ENCODE data around the gene IGFBP5.

Gene IGFBP5

DNA sequence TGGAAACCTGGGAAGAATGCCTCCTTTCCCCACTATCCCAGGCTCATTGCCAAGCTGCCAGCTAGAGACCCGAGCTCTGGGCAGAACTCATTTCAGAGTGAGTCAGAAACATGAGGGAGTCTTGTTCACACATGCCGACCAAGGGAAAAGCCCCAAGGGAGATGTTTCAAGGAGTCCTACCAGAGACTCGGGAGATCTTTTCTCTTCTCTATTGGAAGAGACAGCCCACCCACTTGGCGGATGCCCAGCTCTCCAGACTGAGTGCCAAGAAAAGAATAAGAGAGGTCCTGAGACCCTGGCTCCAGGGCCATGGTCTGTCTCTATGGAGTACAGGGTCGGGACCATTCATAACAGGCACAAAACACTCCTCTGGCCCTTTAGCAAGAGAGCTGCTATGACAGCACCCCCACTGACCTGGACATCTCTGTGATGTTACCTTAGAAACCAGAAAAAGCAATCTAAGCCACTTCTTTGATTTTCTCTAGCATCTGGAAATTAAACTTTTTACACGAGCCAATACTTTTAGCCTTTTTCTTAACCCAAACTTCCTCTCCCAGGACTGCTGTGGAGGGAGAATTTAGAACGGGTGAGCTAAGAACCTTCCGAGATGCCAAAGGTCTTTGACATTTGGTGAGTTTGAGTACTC, 18.5 kb upstream of the IGFBP5 start:
- peaks cover 57% of the 10 kb centered on the region for H3K4me1 ChIP-seq (ENCODE audit: control insufficient read depth, insufficient read depth, low read length)
- H3K9me3 ChIP-seq (ENCODE audit: control insufficient read depth, low read length): peaks cover 8% of the 10 kb centered on the region
- no peaks in the 10 kb centered on the region for H3K27me3 ChIP-seq (replicated peaks; ENCODE audit: control insufficient read depth, insufficient read depth, low read length)
- H3K4me3 ChIP-seq (ENCODE audit: low read length): peak overlapping the region; percentile 42
- DNase-seq (ENCODE audit: low read depth): peak; percentile 92
- H3K36me3 ChIP-seq (ENCODE audit: control insufficient read depth, insufficient read depth, low read length, severe bottlenecking): no peaks in the 10 kb centered on the region
- no peak overlapping the region for H3K9ac ChIP-seq (ENCODE audit: low read length)

GRCh38 chr2:216711348-216711747, 16.0 kb upstream of the IGFBP5 start:
- H3K9me3 ChIP-seq (ENCODE audit: control insufficient read depth, low read length): peaks cover 8% of the 10 kb centered on the region

GRCh38 chr2:216710551-216711301, 15.4 kb upstream of the IGFBP5 start:
- H3K4me1 ChIP-seq (ENCODE audit: control insufficient read depth, insufficient read depth, low read length): peaks cover 38% of the 10 kb centered on the region
- H3K4me3 ChIP-seq (ENCODE audit: low read length): no peak overlapping the region
- peak overlapping the region; percentile 35 for H3K9ac ChIP-seq (ENCODE audit: low read length)
- H3K27me3 ChIP-seq (replicated peaks; ENCODE audit: control insufficient read depth, insufficient read depth, low read length): no peaks in the 10 kb centered on the region
- H3K9me3 ChIP-seq (ENCODE audit: control insufficient read depth, low read length): peaks cover 8% of the 10 kb centered on the region
- DNase-seq (ENCODE audit: low read depth): no peak
- H3K36me3 ChIP-seq (ENCODE audit: control insufficient read depth, insufficient read depth, low read length, severe bottlenecking): no peaks in the 10 kb centered on the region

More at GRCh38 chr2:216711348-216711747, 16.0 kb upstream of the IGFBP5 start:
- no peak for DNase-seq (ENCODE audit: low read depth)
- no peaks in the 10 kb centered on the region for H3K27me3 ChIP-seq (replicated peaks; ENCODE audit: control insufficient read depth, insufficient read depth, low read length)
- peak overlapping the region; percentile 35 for H3K9ac ChIP-seq (ENCODE audit: low read length)
- no peak overlapping the region for H3K4me3 ChIP-seq (ENCODE audit: low read length)
- peaks cover 45% of the 10 kb centered on the region for H3K4me1 ChIP-seq (ENCODE audit: control insufficient read depth, insufficient read depth, low read length)
- H3K36me3 ChIP-seq (ENCODE audit: control insufficient read depth, insufficient read depth, low read length, severe bottlenecking): no peaks in the 10 kb centered on the region

GRCh38 chr2:216702756-216703155, 7.4 kb upstream of the IGFBP5 start:
- Histone ChIP-seq H3K4me3 (ENCODE audit: low read length) (no peak overlapping the region), H3K36me3 (ENCODE audit: control insufficient read depth, insufficient read depth, low read length, severe bottlenecking) (no peaks in the 10 kb centered on the region), H3K4me1 (ENCODE audit: control insufficient read depth, insufficient read depth, low read length) (peaks cover 12% of the 10 kb centered on the region), H3K9me3 (ENCODE audit: control insufficient read depth, low read length) (no peaks in the 10 kb centered on the region), H3K27me3 (replicated peaks; ENCODE audit: control insufficient read depth, insufficient read depth, low read length) (no peaks in the 10 kb centered on the region), H3K9ac (ENCODE audit: low read length) (no peak overlapping the region)
- DNase-seq (ENCODE audit: low read depth): no peak

DNA sequence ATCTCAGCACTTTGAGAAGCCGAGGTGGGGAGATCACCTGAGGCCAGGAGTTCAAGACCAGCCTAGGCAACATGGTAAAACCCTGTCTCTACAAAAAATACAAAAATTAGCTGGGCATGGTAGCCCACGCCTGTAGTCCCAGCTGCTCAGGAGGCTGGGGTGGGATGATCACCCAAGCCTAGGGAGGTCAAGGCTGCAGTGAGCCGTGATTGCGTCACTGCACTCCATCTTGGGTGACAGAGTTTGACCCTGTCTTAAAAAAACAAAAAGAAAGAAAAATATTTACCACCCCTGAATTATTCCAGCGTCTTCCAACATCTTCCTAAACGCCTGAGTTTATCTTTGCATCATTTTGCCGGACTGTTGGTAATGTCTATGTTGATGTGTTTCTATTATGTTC, 6.2 kb upstream of the IGFBP5 start:
- no peak for DNase-seq (ENCODE audit: low read depth)
- Histone ChIP-seq H3K4me1 (ENCODE audit: control insufficient read depth, insufficient read depth, low read length) (peaks cover 19% of the 10 kb centered on the region), H3K27me3 (replicated peaks; ENCODE audit: control insufficient read depth, insufficient read depth, low read length) (no peaks in the 10 kb centered on the region), H3K4me3 (ENCODE audit: low read length) (no peak overlapping the region), H3K9me3 (ENCODE audit: control insufficient read depth, low read length) (no peaks in the 10 kb centered on the region), H3K9ac (ENCODE audit: low read length) (no peak overlapping the region), H3K36me3 (ENCODE audit: control insufficient read depth, insufficient read depth, low read length, severe bottlenecking) (no peaks in the 10 kb centered on the region)

- Histone ChIP-seq H3K4me1 (ENCODE audit: control insufficient read depth, insufficient read depth, low read length) (peaks cover 27% of the 10 kb centered on the region), H3K9ac (ENCODE audit: low read length) (peak overlapping the region; percentile 25), H3K27me3 (replicated peaks; ENCODE audit: control insufficient read depth, insufficient read depth, low read length) (no peaks in the 10 kb centered on the region), H3K36me3 (ENCODE audit: control insufficient read depth, insufficient read depth, low read length, severe bottlenecking) (no peaks in the 10 kb centered on the region), H3K9me3 (ENCODE audit: control insufficient read depth, low read length) (no peaks in the 10 kb centered on the region), H3K4me3 (ENCODE audit: low read length) (no peak overlapping the region)
- no peak for DNase-seq (ENCODE audit: low read depth)
Measured at GRCh38 chr2:216700781-216701180, 5.4 kb upstream of the IGFBP5 start.

DNA sequence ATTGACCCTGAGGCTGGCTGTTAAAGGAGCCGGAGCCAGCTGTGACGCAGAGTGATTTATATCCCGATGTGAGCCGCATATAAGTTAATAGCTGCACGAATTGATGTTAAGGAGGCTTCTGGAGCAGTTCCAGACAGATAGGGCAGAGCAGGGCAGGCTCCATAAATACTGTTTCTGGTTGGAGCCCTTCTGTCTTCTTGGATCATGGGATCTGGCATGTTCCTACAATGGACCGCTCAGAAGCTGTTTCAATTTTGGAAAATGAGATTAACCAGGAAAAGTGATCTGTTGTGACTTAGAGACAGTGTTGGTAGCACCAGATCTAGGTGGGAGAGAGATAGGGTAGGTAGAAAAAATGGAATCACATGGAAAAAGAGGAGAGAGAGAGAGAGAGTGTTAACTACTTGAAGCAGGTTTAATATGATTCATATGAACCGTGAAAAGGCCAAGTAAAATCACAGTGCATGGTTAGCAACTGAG, 4.8 kb upstream of the IGFBP5 start:
- H3K4me3 ChIP-seq (ENCODE audit: low read length): no peak overlapping the region
- H3K9ac ChIP-seq (ENCODE audit: low read length): peak overlapping the region; percentile 25
- H3K4me1 ChIP-seq (ENCODE audit: control insufficient read depth, insufficient read depth, low read length): peaks cover 33% of the 10 kb centered on the region
- H3K36me3 ChIP-seq (ENCODE audit: control insufficient read depth, insufficient read depth, low read length, severe bottlenecking): no peaks in the 10 kb centered on the region
- DNase-seq (ENCODE audit: low read depth): no peak
- H3K9me3 ChIP-seq (ENCODE audit: control insufficient read depth, low read length): no peaks in the 10 kb centered on the region
- H3K27me3 ChIP-seq (replicated peaks; ENCODE audit: control insufficient read depth, insufficient read depth, low read length): no peaks in the 10 kb centered on the region

DNA sequence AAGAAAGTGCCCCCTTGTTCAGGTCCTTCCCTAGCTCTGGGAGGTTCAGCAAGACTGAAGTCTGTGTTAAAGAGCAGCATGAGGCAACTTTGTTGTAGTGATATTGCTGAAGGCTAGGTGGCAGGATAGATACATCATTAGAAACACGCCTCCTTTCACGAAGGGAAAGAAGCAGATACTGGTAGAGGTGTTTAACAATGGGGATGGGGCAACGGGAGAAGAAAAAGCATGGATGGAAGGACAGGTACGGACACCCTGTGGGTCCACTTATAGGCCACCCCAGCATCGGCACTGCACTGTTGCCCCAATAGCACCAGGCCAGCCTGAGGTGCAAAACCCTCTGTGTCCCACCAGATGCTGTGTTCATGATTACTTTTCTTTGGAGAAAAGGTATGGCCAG, 3.5 kb upstream of the IGFBP5 start:
- H3K36me3 ChIP-seq (ENCODE audit: control insufficient read depth, insufficient read depth, low read length, severe bottlenecking): no peaks in the 10 kb centered on the region
- H3K9me3 ChIP-seq (ENCODE audit: control insufficient read depth, low read length): no peaks in the 10 kb centered on the region
- H3K4me1 ChIP-seq (ENCODE audit: control insufficient read depth, insufficient read depth, low read length): peaks cover 41% of the 10 kb centered on the region
- H3K27me3 ChIP-seq (replicated peaks; ENCODE audit: control insufficient read depth, insufficient read depth, low read length): no peaks in the 10 kb centered on the region
- H3K9ac ChIP-seq (ENCODE audit: low read length): peak overlapping the region; percentile 22
- no peak overlapping the region for H3K4me3 ChIP-seq (ENCODE audit: low read length)
- DNase-seq (ENCODE audit: low read depth): peak; percentile 89

DNA sequence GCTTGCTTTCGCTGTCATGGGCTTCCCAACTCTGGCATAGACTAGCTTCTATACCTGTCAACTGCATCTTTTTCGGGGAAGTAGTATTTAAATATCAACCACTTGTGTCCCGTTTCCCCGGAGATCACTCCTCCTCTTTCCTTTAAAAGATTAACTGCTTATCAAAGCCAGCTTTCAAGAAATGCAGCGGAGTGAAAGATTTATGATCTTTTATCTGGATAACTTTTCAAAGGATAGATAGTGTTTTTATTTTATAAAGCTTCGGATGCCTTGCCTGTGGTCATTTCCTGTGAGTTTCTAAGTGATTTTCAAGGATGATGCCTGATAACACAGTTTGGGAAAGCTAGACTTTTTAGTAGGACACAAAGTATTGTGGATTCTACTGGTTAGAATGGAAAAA, 2.9 kb upstream of the IGFBP5 start:
- H3K9me3 ChIP-seq (ENCODE audit: control insufficient read depth, low read length): no peaks in the 10 kb centered on the region
- peak overlapping the region; percentile 22 for H3K9ac ChIP-seq (ENCODE audit: low read length)
- H3K4me1 ChIP-seq (ENCODE audit: control insufficient read depth, insufficient read depth, low read length): peaks cover 41% of the 10 kb centered on the region
- no peaks in the 10 kb centered on the region for H3K36me3 ChIP-seq (ENCODE audit: control insufficient read depth, insufficient read depth, low read length, severe bottlenecking)
- H3K4me3 ChIP-seq (ENCODE audit: low read length): no peak overlapping the region
- no peaks in the 10 kb centered on the region for H3K27me3 ChIP-seq (replicated peaks; ENCODE audit: control insufficient read depth, insufficient read depth, low read length)
- no peak for DNase-seq (ENCODE audit: low read depth)

DNA sequence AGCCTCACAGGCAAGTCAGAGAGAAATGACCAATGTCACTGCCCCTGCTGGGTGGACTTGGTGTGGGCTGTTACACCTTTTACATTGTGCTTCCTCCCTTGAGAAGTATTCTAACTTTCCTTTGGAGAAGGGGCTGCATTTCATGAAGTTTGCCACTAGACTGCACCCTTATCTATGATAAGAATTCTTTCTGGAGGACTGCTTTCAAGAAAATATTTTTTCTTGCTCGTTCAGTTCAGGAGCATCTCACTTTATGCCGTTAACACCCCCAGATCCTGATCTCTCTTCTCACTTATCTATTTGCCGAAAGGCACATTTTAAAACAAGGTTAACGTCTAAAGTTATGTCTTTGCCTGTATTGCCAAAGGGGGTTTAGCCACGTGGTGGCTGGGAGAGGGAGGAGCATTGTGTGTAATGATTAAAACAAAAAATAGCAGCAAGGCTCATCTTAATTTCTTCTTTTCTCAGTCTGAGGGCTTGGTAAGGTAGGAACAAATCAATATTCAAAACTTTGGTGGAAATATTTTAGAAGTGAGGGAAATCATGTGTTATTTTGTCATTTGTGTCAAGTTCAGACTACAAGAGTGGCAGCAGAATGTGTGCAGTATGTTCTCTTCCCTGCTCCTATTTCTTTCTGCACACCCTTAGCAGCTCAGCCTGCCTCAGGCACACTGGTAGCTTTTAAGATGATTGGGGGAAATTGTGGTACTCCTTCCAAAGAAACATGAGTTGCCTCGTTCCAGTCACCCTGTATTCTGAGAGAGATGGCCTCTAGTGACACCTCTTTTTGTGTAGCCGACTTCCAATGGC, 1.6 kb upstream of the IGFBP5 start:
- no peaks in the 10 kb centered on the region for H3K9me3 ChIP-seq (ENCODE audit: control insufficient read depth, low read length)
- peaks cover 50% of the 10 kb centered on the region for H3K4me1 ChIP-seq (ENCODE audit: control insufficient read depth, insufficient read depth, low read length)
- H3K9ac ChIP-seq (ENCODE audit: low read length): peak overlapping the region; percentile 49
- no peaks in the 10 kb centered on the region for H3K36me3 ChIP-seq (ENCODE audit: control insufficient read depth, insufficient read depth, low read length, severe bottlenecking)
- H3K4me3 ChIP-seq (ENCODE audit: low read length): no peak overlapping the region
- H3K27me3 ChIP-seq (replicated peaks; ENCODE audit: control insufficient read depth, insufficient read depth, low read length): no peaks in the 10 kb centered on the region
- DNase-seq (ENCODE audit: low read depth): peak; percentile 79

DNA sequence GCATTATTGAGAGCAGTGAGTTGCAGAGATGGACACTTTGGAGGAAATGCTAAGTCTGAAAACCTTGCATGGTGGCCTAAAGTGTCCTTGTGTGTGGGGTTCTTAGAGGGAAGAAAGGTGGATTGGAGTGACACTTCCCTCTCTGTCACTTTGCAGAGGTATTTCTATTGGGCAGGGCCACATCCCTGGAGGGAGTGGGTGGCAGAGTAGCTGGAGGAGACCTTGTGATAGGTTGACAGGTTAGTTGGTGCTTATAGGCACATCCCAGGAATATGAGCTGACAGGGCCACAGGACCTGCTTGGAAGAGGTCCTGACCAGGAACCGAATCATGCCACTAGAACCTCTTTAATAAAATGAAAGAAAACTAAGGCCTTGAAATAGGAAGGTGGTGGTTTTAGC, 972 bp upstream of the IGFBP5 start:
- Histone ChIP-seq H3K9me3 (ENCODE audit: control insufficient read depth, low read length) (no peaks in the 10 kb centered on the region), H3K9ac (ENCODE audit: low read length) (peak overlapping the region; percentile 49), H3K4me3 (ENCODE audit: low read length) (no peak overlapping the region), H3K27me3 (replicated peaks; ENCODE audit: control insufficient read depth, insufficient read depth, low read length) (no peaks in the 10 kb centered on the region), H3K4me1 (ENCODE audit: control insufficient read depth, insufficient read depth, low read length) (peaks cover 54% of the 10 kb centered on the region), H3K36me3 (ENCODE audit: control insufficient read depth, insufficient read depth, low read length, severe bottlenecking) (no peaks in the 10 kb centered on the region)
- no peak for DNase-seq (ENCODE audit: low read depth)
